ENCODE measurements around the gene OR8D2. TPM values are rescaled to one million over a fixed set of nuclear protein-coding genes. Genes with fewer than 3 reads are reported as not detected.

The OR8D2 gene
- total RNA-seq, 1 experiment from 2014 or later = not detected

DNA sequence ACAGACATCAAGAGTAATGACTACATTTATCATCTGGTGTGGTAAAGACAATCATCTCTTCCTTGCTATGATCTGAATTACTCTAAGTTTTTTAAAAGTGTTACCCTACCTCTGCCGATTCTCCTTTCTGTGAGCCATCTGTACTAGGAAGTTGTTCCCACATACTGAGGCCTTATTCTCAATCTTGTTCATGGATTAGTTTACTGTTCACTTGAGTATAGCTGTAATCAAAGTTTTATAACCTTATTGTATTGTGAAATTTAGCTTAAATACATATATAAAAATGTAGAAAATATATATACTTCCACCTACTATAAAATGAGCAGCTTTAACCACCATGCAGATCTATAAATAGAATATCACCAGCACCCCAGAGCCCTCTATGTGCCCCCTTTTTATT lies 2.4 kb upstream of the OR8D2 start:
- ChIA-PET POLR2A (no interaction called here), CTCF (interaction anchor here (1.8 kb wide), 1 partner anchor 128 kb away, joined by 3 read pairs; no protein-coding TSS in a partner anchor)
- H3K36me3 Mint-ChIP-seq = peaks cover 6% of the 10 kb centered on the region; the same call in 1 of the 2 replicates
- no peaks in the 10 kb centered on the region for H3K27me3 Mint-ChIP-seq (ENCODE audit: low read depth)
- no peaks in the 10 kb centered on the region for H3K4me1 Mint-ChIP-seq
- H3K4me3 Mint-ChIP-seq = no peak overlapping the region
- no peak overlapping the region for H3K27ac Mint-ChIP-seq
- ATAC-seq (no peak), DNase-seq (ENCODE audit: low spot score) (no peak)
- peaks cover 24% of the 10 kb centered on the region for H3K9me3 Mint-ChIP-seq
- TF ChIP-seq, protein P1, sequence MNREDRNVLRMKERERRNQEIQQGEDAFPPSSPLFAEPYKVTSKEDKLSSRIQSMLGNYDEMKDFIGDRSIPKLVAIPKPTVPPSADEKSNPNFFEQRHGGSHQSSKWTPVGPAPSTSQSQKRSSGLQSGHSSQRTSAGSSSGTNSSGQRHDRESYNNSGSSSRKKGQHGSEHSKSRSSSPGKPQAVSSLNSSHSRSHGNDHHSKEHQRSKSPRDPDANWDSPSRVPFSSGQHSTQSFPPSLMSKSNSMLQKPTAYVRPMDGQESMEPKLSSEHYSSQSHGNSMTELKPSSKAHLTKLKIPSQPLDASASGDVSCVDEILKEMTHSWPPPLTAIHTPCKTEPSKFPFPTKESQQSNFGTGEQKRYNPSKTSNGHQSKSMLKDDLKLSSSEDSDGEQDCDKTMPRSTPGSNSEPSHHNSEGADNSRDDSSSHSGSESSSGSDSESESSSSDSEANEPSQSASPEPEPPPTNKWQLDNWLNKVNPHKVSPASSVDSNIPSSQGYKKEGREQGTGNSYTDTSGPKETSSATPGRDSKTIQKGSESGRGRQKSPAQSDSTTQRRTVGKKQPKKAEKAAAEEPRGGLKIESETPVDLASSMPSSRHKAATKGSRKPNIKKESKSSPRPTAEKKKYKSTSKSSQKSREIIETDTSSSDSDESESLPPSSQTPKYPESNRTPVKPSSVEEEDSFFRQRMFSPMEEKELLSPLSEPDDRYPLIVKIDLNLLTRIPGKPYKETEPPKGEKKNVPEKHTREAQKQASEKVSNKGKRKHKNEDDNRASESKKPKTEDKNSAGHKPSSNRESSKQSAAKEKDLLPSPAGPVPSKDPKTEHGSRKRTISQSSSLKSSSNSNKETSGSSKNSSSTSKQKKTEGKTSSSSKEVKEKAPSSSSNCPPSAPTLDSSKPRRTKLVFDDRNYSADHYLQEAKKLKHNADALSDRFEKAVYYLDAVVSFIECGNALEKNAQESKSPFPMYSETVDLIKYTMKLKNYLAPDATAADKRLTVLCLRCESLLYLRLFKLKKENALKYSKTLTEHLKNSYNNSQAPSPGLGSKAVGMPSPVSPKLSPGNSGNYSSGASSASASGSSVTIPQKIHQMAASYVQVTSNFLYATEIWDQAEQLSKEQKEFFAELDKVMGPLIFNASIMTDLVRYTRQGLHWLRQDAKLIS (CRISPR knock-in tag; IDR thresholded peaks at IDR 0.05; ENCODE audit: borderline replicate concordance) = no peak
- TF ChIP-seq ZNF121 (CRISPR knock-in tag; IDR thresholded peaks at IDR 0.05) (no peak), RELA (CRISPR knock-in tag; IDR thresholded peaks at IDR 0.05; ENCODE audit: borderline replicate concordance) (no peak), ZMAT4 (CRISPR knock-in tag; IDR thresholded peaks at IDR 0.05) (no peak), ATF1 (CRISPR knock-in tag; IDR thresholded peaks at IDR 0.05) (no peak), E2F1 (CRISPR knock-in tag; IDR thresholded peaks at IDR 0.05) (no peak), IRF2 (CRISPR knock-in tag; IDR thresholded peaks at IDR 0.05; ENCODE audit: borderline replicate concordance, low read depth) (no peak), ZBTB21 (CRISPR knock-in tag; IDR thresholded peaks at IDR 0.05; ENCODE audit: borderline replicate concordance) (no peak), ZNF263 (CRISPR knock-in tag; IDR thresholded peaks at IDR 0.05; ENCODE audit: low read depth) (no peak), SP1 (CRISPR knock-in tag; conservative IDR thresholded peaks at IDR 0.05) (no peak), TEAD4 (CRISPR knock-in tag; IDR thresholded peaks at IDR 0.05) (no peak), EMX1 (CRISPR knock-in tag; IDR thresholded peaks at IDR 0.05) (no peak), TP53 (CRISPR knock-in tag; IDR thresholded peaks at IDR 0.05) (no peak), ZNF232 (CRISPR knock-in tag; IDR thresholded peaks at IDR 0.05) (no peak), STAT6 (CRISPR knock-in tag; conservative IDR thresholded peaks at IDR 0.05; ENCODE audit: low read depth) (no peak), ZNF416 (CRISPR knock-in tag; IDR thresholded peaks at IDR 0.05) (no peak), MXD4 (CRISPR knock-in tag; IDR thresholded peaks at IDR 0.05; ENCODE audit: borderline replicate concordance) (no peak), ZNF317 (CRISPR knock-in tag; IDR thresholded peaks at IDR 0.05; ENCODE audit: borderline replicate concordance, low read depth) (no peak), USF1 (CRISPR knock-in tag; IDR thresholded peaks at IDR 0.05) (no peak)
- TF ChIP-seq, protein P2, sequence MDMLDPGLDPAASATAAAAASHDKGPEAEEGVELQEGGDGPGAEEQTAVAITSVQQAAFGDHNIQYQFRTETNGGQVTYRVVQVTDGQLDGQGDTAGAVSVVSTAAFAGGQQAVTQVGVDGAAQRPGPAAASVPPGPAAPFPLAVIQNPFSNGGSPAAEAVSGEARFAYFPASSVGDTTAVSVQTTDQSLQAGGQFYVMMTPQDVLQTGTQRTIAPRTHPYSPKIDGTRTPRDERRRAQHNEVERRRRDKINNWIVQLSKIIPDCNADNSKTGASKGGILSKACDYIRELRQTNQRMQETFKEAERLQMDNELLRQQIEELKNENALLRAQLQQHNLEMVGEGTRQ (CRISPR knock-in tag; IDR thresholded peaks at IDR 0.05) = no peak
